H1 (cell line): ENCODE measurements around the gene TMCC3. TPM values are rescaled to one million over a fixed set of nuclear protein-coding genes. Genes with fewer than 3 reads are reported as not detected.

Experiments used
- CTCF ChIA-PET: fragments of 300-600 bp; sonication (Branson Sonifier 250); formaldehyde crosslinking; loops from one replicate; lab custom pipeline; 2021; ENCODE audit not compliant: partially characterized antibody; lab: Charles Lee
- POLR2A ChIA-PET: fragments of 300-600 bp; sonication (Branson Sonifier 250); formaldehyde crosslinking; loops from one replicate; lab custom pipeline; 2021; ENCODE audit warnings: inconsistent platforms; ENCODE audit not compliant: partially characterized antibody; lab: Charles Lee
- DNase-seq, 2 experiments: peaks; one replicate each; pipeline versions ENCODE4 v3.0.0 to v3.0.0-alpha.2; 2010 to 2022; ENCODE audit warnings: low spot score in 2 of 2, low read depth in 1 of 2, mixed read lengths in 1 of 2
- FAIRE-seq: peaks from 2 replicates; lab custom pipeline; 2011; peaks lifted over from hg19 to GRCh38; lab: Jason Lieb, UNC
- H2AFZ ChIP-seq: 2 replicates; pipeline ENCODE4 v1.8.1; 2012; ENCODE audit warnings: low read length, inconsistent platforms
- H2AK5ac ChIP-seq: 2 replicates; pipeline ENCODE4 v1.6.1; 2013; ENCODE audit warnings: low read depth, low read length
- H2BK120ac ChIP-seq: replicated peaks from 2 replicates; pipeline ENCODE3; 2013; ENCODE audit warnings: low read depth, low read length, inconsistent platforms
- H2BK12ac ChIP-seq: 2 replicates; pipeline ENCODE4 v1.6.1; 2013; ENCODE audit warnings: low read depth, low read length
- H2BK15ac ChIP-seq: 2 replicates; pipeline ENCODE4 v1.6.1; 2013; ENCODE audit warnings: low read length
- H2BK20ac ChIP-seq: 2 replicates; pipeline ENCODE4 v1.6.1; 2013; ENCODE audit warnings: low read length
- H2BK5ac ChIP-seq: 2 replicates; pipeline ENCODE4 v1.6.1; 2013; ENCODE audit warnings: low read depth, low read length
- H3K14ac ChIP-seq: 2 replicates; pipeline ENCODE4 v1.6.1; 2013; ENCODE audit warnings: inconsistent platforms; ENCODE audit not compliant: insufficient read length
- H3K18ac ChIP-seq: 2 replicates; pipeline ENCODE4 v1.6.1; 2013; ENCODE audit warnings: low read length; ENCODE audit errors: extremely low read depth
- H3K23ac ChIP-seq: 2 replicates; pipeline ENCODE4 v1.6.1; 2013; ENCODE audit warnings: inconsistent platforms; ENCODE audit not compliant: insufficient read length
- H3K23me2 ChIP-seq: 2 replicates; pipeline ENCODE4 v1.6.1; 2013; ENCODE audit warnings: low read depth, low read length
- H3K27ac ChIP-seq: 2 replicates; pipeline ENCODE4 v1.6.1; 2011; ENCODE audit warnings: low read depth, low read length, inconsistent platforms
- H3K27me3 ChIP-seq, 4 experiments: replicated peaks in 1 of 4; 1 replicate in 1 of 4; 2 replicates in 3 of 4; pipeline versions ENCODE4 v1.6.1 to v1.8.1; 2011 to 2013; ENCODE audit warnings: low read length in 3 of 4, mild to moderate bottlenecking in 3 of 4, inconsistent platforms in 2 of 4, mixed read lengths in 2 of 4, moderate library complexity in 1 of 4; ENCODE audit not compliant: control insufficient read depth in 3 of 4, insufficient read depth in 3 of 4; ENCODE audit errors: extremely low read depth in 1 of 4
- H3K36me3 ChIP-seq, 4 experiments: 2 replicates each; pipeline versions ENCODE4 v1.6.1 to v1.8.1; 2011 to 2013; ENCODE audit warnings: mild to moderate bottlenecking in 4 of 4, low read length in 3 of 4, moderate library complexity in 2 of 4, control low read depth in 1 of 4, inconsistent platforms in 1 of 4; ENCODE audit not compliant: insufficient read depth in 4 of 4, control insufficient read depth in 2 of 4
- H3K4ac ChIP-seq: replicated peaks from 2 replicates; pipeline ENCODE3; 2013; ENCODE audit warnings: low read length, low read depth, mixed read lengths, inconsistent platforms; ENCODE audit not compliant: insufficient read length
- H3K4me1 ChIP-seq, 4 experiments: replicated peaks in 1 of 4; 1 replicate in 1 of 4; 2 replicates in 3 of 4; pipeline versions ENCODE4 v1.6.1 to v1.8.1; 2011 to 2013; ENCODE audit warnings: low read length in 3 of 4, inconsistent platforms in 2 of 4, mixed read lengths in 1 of 4; ENCODE audit not compliant: insufficient read depth in 4 of 4, control insufficient read depth in 3 of 4
- H3K4me2 ChIP-seq, 2 experiments: 2 replicates each; pipeline versions ENCODE4 v1.6.1 to v1.8.1; 2011 to 2013; ENCODE audit warnings: low read depth in 2 of 2, low read length in 2 of 2, control low read depth in 1 of 2, inconsistent platforms in 1 of 2, mild to moderate bottlenecking in 1 of 2; ENCODE audit not compliant: insufficient read depth in 1 of 2
- H3K4me3 ChIP-seq, 4 experiments: fragments of 200-600, 300-600 bp in 1 of 4; sonication (generic), shearing (Covaris generic), sonication (Bioruptor Twin) in 1 of 4; 2 replicates each; pipeline versions ENCODE4 v1.5.1 to v1.8.1; 2011 to 2016; ENCODE audit warnings: low read length in 4 of 4, low read depth in 3 of 4, control low read depth in 2 of 4, inconsistent platforms in 2 of 4, mild to moderate bottlenecking in 2 of 4, mixed read lengths in 1 of 4, moderate library complexity in 1 of 4; ENCODE audit not compliant: insufficient read depth in 2 of 4; ENCODE audit errors: extremely low read depth in 1 of 4
- H3K56ac ChIP-seq: replicated peaks from 2 replicates; pipeline ENCODE3; 2013; ENCODE audit warnings: low read depth, mild to moderate bottlenecking, mixed read lengths, low read length, inconsistent platforms; ENCODE audit not compliant: insufficient read length
- H3K79me1 ChIP-seq: 2 replicates; pipeline ENCODE4 v1.6.1; 2013; ENCODE audit warnings: low read depth, low read length, control low read depth
- H3K79me2 ChIP-seq, 2 experiments: 2 replicates each; pipeline versions ENCODE4 v1.6.1 to v1.8.1; 2012 to 2013; ENCODE audit warnings: low read length in 2 of 2, mild to moderate bottlenecking in 2 of 2, inconsistent platforms in 1 of 2; ENCODE audit not compliant: insufficient read depth in 2 of 2, control insufficient read depth in 1 of 2
- H3K9ac ChIP-seq, 4 experiments: replicated peaks in 1 of 4; 1 replicate in 1 of 4; 2 replicates in 3 of 4; pipeline versions ENCODE4 v1.6.1 to v1.8.1; 2011 to 2013; ENCODE audit warnings: low read depth in 3 of 4, low read length in 3 of 4, control low read depth in 2 of 4, mild to moderate bottlenecking in 2 of 4, moderate library complexity in 2 of 4, inconsistent platforms in 1 of 4; ENCODE audit errors: extremely low read depth in 1 of 4
- H3K9me3 ChIP-seq, 2 experiments: 2 replicates each; pipeline versions ENCODE4 v1.6.1 to v1.8.1; 2012 to 2013; ENCODE audit warnings: mild to moderate bottlenecking in 2 of 2, moderate library complexity in 2 of 2, control low read depth in 1 of 2, inconsistent platforms in 1 of 2, low read depth in 1 of 2, low read length in 1 of 2, mixed read lengths in 1 of 2; ENCODE audit not compliant: insufficient read depth in 2 of 2
- H4K20me1 ChIP-seq, 2 experiments: replicated peaks in 1 of 2; 2 replicates each; pipeline versions ENCODE3 to v1.8.1; 2011 to 2013; ENCODE audit warnings: inconsistent platforms in 2 of 2, low read length in 2 of 2, mild to moderate bottlenecking in 1 of 2; ENCODE audit not compliant: insufficient read depth in 2 of 2, control insufficient read depth in 1 of 2
- H4K5ac ChIP-seq: 2 replicates; pipeline ENCODE4 v1.6.1; 2013; ENCODE audit warnings: low read length, low read depth, mixed read lengths, inconsistent platforms; ENCODE audit not compliant: insufficient read length
- H4K8ac ChIP-seq: 2 replicates; pipeline ENCODE4 v1.8.0; 2013; ENCODE audit warnings: mild to moderate bottlenecking, moderate library complexity, low read length, inconsistent platforms; ENCODE audit not compliant: insufficient read depth; ENCODE audit errors: extremely low read depth
- H4K91ac ChIP-seq: replicated peaks from 2 replicates; pipeline ENCODE3; 2013; ENCODE audit warnings: low read length, mixed read lengths, inconsistent platforms; ENCODE audit not compliant: insufficient read length
- ASH2L ChIP-seq: fragments of 200-600, 300-600 bp; sonication (generic); IDR thresholded peaks from one replicate; pipeline ENCODE4 v1.7.1; 2017; ENCODE audit warnings: low read length
- BRCA1 ChIP-seq: IDR thresholded peaks from 2 replicates; pipeline ENCODE4 v1.6.1; 2012; ENCODE audit warnings: low read depth, low read length, improper control_type of control experiment
- EP300 ChIP-seq, 2 experiments: IDR thresholded peaks; 1 replicate in 1 of 2; 2 replicates in 1 of 2; pipeline ENCODE4 v1.6.1; 2011 to 2012; ENCODE audit warnings: low read depth in 2 of 2, low read length in 2 of 2, mild to moderate bottlenecking in 2 of 2, borderline replicate concordance in 1 of 2, inconsistent platforms in 1 of 2, moderate library complexity in 1 of 2
- FOSL1 ChIP-seq: IDR thresholded peaks from 2 replicates; pipeline ENCODE4 v1.6.1; 2011; ENCODE audit warnings: mild to moderate bottlenecking, low read depth, low read length, moderate library complexity; ENCODE audit not compliant: insufficient read depth
- NANOG ChIP-seq: IDR thresholded peaks from 2 replicates; pipeline ENCODE4 v1.6.1; 2011; ENCODE audit warnings: low read length, low read depth, mild to moderate bottlenecking, inconsistent platforms; ENCODE audit not compliant: insufficient read depth, poor library complexity, severe bottlenecking
- POLR2A ChIP-seq, 2 experiments: IDR thresholded peaks; 1 replicate in 1 of 2; 2 replicates in 1 of 2; pipeline ENCODE4 v1.6.1; 2011; ENCODE audit warnings: low read depth in 2 of 2, low read length in 2 of 2, mild to moderate bottlenecking in 2 of 2; ENCODE audit errors: control extremely low read depth in 1 of 2
- POU5F1 ChIP-seq: IDR thresholded peaks from 2 replicates; pipeline ENCODE4 v1.6.1; 2011; ENCODE audit warnings: low read depth, mild to moderate bottlenecking, low read length, moderate library complexity
- RNF2 ChIP-seq: fragments of 200-900, 300-1000 bp; sonication (generic); IDR thresholded peaks from 2 replicates; pipeline ENCODE4 v1.7.1; 2016; ENCODE audit warnings: borderline replicate concordance, low read depth, mild to moderate bottlenecking, antibody characterized with exemption, low read length; ENCODE audit not compliant: poor library complexity, severe bottlenecking; ENCODE audit errors: missing control alignments
- TEAD4 ChIP-seq: IDR thresholded peaks from 2 replicates; pipeline ENCODE4 v1.6.1; 2012; ENCODE audit warnings: low read depth, low read length, inconsistent platforms, mixed read lengths
- WGBS, 2 experiments: shearing (Covaris generic) in 1 of 2; methylation state at CpG; one replicate each; pipeline versions ENCODE4 v1.1.6 to v1.1.7; 2013 to 2015; ENCODE audit warnings: low lambda C conversion rate in 2 of 2, mixed read lengths in 2 of 2, inconsistent platforms in 1 of 2, low coverage in 1 of 2, missing lambda C conversion rate in 1 of 2; ENCODE audit not compliant: insufficient replicate concordance in 2 of 2, insufficient coverage in 1 of 2, insufficient read length in 1 of 2; ENCODE audit errors: extremely low coverage in 1 of 2, missing lambda C conversion rate in 1 of 2; 5-methylcytosine and 5-hydroxymethylcytosine counted together
- polyA plus RNA-seq, 7 experiments: library from polyadenylated mRNA; depleted of rRNA in 3 of 7; stranded (reverse) in 5 of 7; unstranded in 2 of 7; fragments of >200 nt in 5 of 7; fragments of 200-250 nt in 2 of 7; gene quantifications; 1 replicate in 5 of 7; 2 replicates in 1 of 7; 4 replicates in 1 of 7; pipeline versions ENCODE4 v1.2.1 to v1.2.3, GENCODE V29; 2011 to 2013; ENCODE audit warnings: missing spikeins in 2 of 7, mixed read lengths in 2 of 7
- total RNA-seq: library from RNA; stranded (reverse); fragmentation: NEBNext Ultra II Directional; extraction: Animal tissue kit (Norgen Biotek cat#: 25700); gene quantifications from 2 replicates; pipeline ENCODE4 v1.2.1, GENCODE V29; 2021
- TF ChIP-seq, protein P1 (sequence below): IDR thresholded peaks from 2 replicates; pipeline ENCODE4 v1.6.1; 2012; ENCODE audit warnings: low read length, inconsistent platforms

Gene TMCC3
- total and polyA plus RNA-seq, 2 of the 8 experiments (the other 6 are each of a cell fraction or from before 2014, with no cell fraction given): 1.7 to 4.1 TPM

DNA sequence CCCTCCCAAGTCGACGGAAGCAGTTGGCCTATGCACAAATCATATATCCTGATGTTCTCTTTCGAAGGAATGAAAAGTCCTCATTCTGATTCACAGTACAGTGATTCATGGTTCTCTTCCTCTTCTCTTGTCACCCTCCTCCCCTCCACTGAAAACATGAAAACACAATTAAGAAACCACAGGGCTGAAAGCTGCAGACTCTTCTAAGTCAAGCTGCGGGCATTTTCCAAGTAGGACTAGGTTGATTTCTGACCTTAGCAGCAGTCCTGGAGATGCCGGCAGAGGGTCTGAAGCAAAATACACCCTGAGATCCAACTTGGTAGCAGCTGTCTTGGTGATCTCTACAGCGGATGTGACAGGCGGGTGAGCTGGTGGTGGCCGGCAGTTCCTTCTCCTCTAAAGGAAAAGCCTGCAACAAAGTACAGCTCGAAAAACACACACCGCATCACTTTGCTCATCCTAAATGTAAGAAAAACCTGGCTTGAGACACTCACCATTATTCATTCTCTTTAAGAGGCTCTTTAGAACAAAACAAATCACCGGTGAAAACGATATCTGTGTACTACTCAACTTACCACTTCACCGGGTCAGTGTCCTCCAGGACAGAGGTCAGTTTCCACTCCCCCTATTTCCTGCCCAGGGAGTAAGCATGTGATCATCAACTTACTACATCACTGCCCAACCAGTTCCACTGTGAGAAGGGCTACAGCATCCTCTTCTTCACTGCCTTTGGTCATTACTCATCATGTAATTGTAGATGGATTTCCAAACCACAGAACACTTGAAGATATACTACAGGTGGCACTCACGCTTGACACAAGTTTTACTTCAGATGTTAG is 6.0 kb downstream of the TMCC3 start:
- no peak for FAIRE-seq
- no peaks in the 10 kb centered on the region for H3K36me3 ChIP-seq
- CTCF ChIA-PET: interaction anchor here (1.2 to 1.6 kb wide), 3 partner anchors 25 to 137 kb away, joined by 3 to 4 read pairs (median 3); no protein-coding TSS in a partner anchor
- TF ChIP-seq TEAD4 (no peak), POU5F1 (no peak), ASH2L (no peak), FOSL1 (no peak), BRCA1 (no peak), NANOG (no peak), RNF2 (no peak), POLR2A (IDR thresholded peaks at IDR 0.05; ENCODE audit: control extremely low read depth in 1 of 2, low read depth in 2 of 2, low read length in 2 of 2) (no peak), EP300 (IDR thresholded peaks at IDR 0.05; ENCODE audit: borderline replicate concordance in 1 of 2, low read depth in 2 of 2, low read length in 2 of 2) (no peak)
- TF ChIP-seq, protein P1, sequence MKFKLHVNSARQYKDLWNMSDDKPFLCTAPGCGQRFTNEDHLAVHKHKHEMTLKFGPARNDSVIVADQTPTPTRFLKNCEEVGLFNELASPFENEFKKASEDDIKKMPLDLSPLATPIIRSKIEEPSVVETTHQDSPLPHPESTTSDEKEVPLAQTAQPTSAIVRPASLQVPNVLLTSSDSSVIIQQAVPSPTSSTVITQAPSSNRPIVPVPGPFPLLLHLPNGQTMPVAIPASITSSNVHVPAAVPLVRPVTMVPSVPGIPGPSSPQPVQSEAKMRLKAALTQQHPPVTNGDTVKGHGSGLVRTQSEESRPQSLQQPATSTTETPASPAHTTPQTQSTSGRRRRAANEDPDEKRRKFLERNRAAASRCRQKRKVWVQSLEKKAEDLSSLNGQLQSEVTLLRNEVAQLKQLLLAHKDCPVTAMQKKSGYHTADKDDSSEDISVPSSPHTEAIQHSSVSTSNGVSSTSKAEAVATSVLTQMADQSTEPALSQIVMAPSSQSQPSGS: no peak

More for the DNA sequence above, 6.0 kb downstream of the TMCC3 start:
- Histone ChIP-seq H3K18ac (no peak overlapping the region), H3K56ac (no peak overlapping the region), H3K79me2 (no peaks in the 10 kb centered on the region), H3K4ac (no peak overlapping the region), H2AK5ac (no peak overlapping the region), H2BK5ac (no peak overlapping the region), H3K27ac (no peak overlapping the region), H4K91ac (no peak overlapping the region), H3K4me3 (no peak overlapping the region), H4K8ac (no peak overlapping the region), H3K14ac (no peak overlapping the region), H3K23ac (no peak overlapping the region), H3K9ac (no peak overlapping the region), H2AFZ (no peak overlapping the region), H2BK12ac (no peak overlapping the region), H3K23me2 (peaks cover 1% of the 10 kb centered on the region; the same call in 1 of the 2 replicates), H3K27me3 (peaks cover 0 to 11% (median 8%) of the 10 kb centered on the region in 4 experiments; a peak in 6 of 7 replicates), H2BK15ac (no peak overlapping the region), H3K4me2 (no peak overlapping the region), H2BK20ac (no peak overlapping the region), H4K5ac (no peak overlapping the region), H2BK120ac (no peak overlapping the region), H3K9me3 (no peaks in the 10 kb centered on the region), H3K79me1 (no peaks in the 10 kb centered on the region), H3K4me1 (peaks cover 0 to 3% (median 0%) of the 10 kb centered on the region in 4 experiments; a peak in 2 of 7 replicates), H4K20me1 (no peaks in the 10 kb centered on the region)
- WGBS, 2 experiments: 93% methylated on average over 14 of the region's 14 CpGs; no CpG with 5 or more reads in 1 of the 2 experiments
- POLR2A ChIA-PET: interaction anchor here (1.2 kb wide), 1 partner anchor 31 kb away, joined by 4 read pairs; no protein-coding TSS in a partner anchor
- DNase-seq: no peak
